Epithelial cell of prostate (primary cell): ENCODE measurements around the gene ATXN7L1.

Experiments
- DNase-seq: peaks from one replicate; pipeline ENCODE4 v3.0.0-alpha.2; 2011; ENCODE audit warnings: low read depth, low spot score
- H3K27ac ChIP-seq: fragments of 450-650 bp; 2 replicates; pipeline ENCODE4 v1.5.1; 2017; ENCODE audit warnings: mild to moderate bottlenecking

ATXN7L1 gene

DNA sequence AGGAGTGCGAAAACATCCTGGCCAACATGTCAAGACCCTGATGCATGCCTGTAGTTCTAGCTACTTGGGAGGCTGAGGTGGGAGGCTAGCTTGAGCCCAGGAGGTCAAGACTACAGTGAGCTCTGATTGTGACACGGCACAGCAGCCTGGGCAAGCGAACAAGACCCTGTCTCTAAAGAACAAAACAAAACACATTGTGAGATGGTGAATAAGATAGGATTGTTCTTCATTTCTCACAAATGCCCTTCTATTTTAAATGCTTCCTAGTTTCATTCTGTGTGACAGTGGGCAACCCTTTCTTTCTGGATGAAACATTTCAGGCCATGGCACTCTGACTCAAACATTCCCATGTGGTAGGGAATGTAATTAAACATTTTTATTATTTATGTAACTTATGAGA lies 308.6 kb downstream of the ATXN7L1 start:
- H3K27ac ChIP-seq = no peak overlapping the region
- DNase-seq = no peak

DNA sequence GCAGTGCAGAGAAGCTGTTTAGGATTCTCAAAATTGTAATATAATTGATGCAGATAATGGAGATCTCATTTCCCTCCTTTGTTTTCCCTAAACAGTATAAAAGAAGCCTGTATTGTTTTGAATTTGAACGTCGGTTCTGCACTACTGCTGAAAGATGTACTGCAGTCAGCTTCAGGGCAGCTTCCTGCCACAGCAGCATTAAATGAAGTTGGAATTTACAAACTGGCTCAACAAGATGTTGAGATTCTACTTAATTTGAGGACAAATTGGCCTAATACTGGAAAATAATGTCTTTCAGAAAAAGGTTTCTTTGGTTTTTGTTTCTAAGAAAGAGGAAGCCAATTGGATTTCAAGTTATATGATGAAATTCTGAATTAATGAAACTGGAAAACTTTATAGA lies 309.4 kb downstream of the ATXN7L1 start:
- no peak for DNase-seq
- no peak overlapping the region for H3K27ac ChIP-seq

DNA sequence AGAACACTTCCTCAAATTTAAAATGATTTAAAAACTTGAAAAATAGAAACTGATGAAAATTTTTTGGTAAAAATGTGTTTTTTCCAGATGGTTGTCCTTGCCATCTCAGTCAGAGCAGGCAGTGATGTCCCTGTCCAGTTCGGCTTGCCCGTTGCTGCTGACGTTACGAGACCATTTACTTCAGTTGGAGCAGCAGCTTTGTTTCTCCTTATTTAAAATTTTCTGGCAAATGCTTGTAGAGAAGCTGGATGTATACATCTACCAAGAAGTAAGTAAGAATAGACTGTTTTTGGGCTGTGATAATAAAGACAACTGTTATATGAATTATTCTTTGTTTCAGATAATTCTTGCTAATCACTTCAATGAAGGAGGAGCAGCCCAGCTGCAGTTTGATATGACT lies 311.2 kb downstream of the ATXN7L1 start:
- DNase-seq = no peak
- no peak overlapping the region for H3K27ac ChIP-seq

DNA sequence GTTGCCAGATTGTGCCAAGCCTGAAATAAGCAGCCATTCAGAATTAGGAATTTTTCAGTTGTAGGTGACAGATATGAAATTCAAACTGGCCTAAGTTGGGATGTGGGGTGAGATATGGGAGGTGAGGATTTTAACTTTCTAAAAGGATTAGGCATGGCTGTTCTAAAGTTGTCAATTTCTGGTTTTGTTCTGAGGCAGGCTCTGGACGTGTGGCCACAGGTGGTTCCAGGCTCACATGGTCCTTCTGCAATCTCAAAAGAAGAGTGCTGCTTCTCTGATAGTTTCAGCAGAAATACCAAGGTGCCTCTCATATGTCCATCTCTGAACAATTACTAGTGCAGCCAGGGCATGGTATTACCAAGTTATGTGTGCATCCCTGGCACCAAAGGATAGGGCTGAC lies 316.5 kb downstream of the ATXN7L1 start:
- no peak overlapping the region for H3K27ac ChIP-seq
- DNase-seq = no peak
